B cell (primary cell): ENCODE measurements around the gene ATP9B. TPM values are rescaled to one million over a fixed set of nuclear protein-coding genes. Genes with fewer than 3 reads are reported as not detected.

Experiments
- ATAC-seq: fragments of 200-7000 bp; cut with Tn5 transposase; one replicate; pipeline ENCODE4 v1.10.0; 2021; ENCODE audit warnings: low read depth, mild to moderate bottlenecking, moderate number of reproducible peaks, moderate library complexity
- CTCF ChIA-PET: fragments of 350-600 bp; sonication (Branson Sonifier 250); formaldehyde crosslinking; loops from one replicate; lab custom pipeline; 2021; ENCODE audit warnings: antibody characterized with exemption, inconsistent platforms; lab: Charles Lee
- POLR2A ChIA-PET: fragments of 350-600 bp; sonication (Branson Sonifier 250); formaldehyde crosslinking; loops from one replicate; lab custom pipeline; 2021; ENCODE audit warnings: antibody characterized with exemption; lab: Charles Lee
- DNase-seq: peaks from one replicate; pipeline ENCODE4 v3.0.0; 2013
- H2AFZ ChIP-seq: 2 replicates; pipeline ENCODE4 v1.6.1; 2012; ENCODE audit warnings: mild to moderate bottlenecking, low read depth, low read length; ENCODE audit not compliant: insufficient read depth, poor library complexity, severe bottlenecking
- H3K27ac ChIP-seq, 2 donors: 1 replicate in 1 of 2; 2 replicates in 1 of 2; pipeline ENCODE4 v1.5.1; 2012 to 2013; ENCODE audit warnings: low read length in 2 of 2, mild to moderate bottlenecking in 2 of 2, moderate library complexity in 1 of 2
- H3K27me3 ChIP-seq, 4 experiments: fragments of 200-600 bp in 1 of 4; sonication (generic) in 1 of 4; replicated peaks in 1 of 4; 1 replicate in 2 of 4; 2 replicates in 2 of 4; pipeline versions ENCODE4 v1.6.1 to v1.7.0; 2013 to 2016; ENCODE audit warnings: low read length in 3 of 4, mild to moderate bottlenecking in 2 of 4, mixed read lengths in 1 of 4, moderate library complexity in 1 of 4; ENCODE audit not compliant: insufficient read depth in 4 of 4, control insufficient read depth in 3 of 4; ENCODE audit errors: control extremely low read depth in 1 of 4
- H3K36me3 ChIP-seq, 2 experiments: replicated peaks in 1 of 2; 1 replicate in 1 of 2; 2 replicates in 1 of 2; pipeline versions ENCODE4 v1.6.1 to v1.7.1; 2013; ENCODE audit warnings: low read length in 1 of 2; ENCODE audit not compliant: insufficient read depth in 2 of 2, control insufficient read depth in 1 of 2; ENCODE audit errors: control extremely low read depth in 1 of 2, extremely low read depth in 1 of 2
- H3K4me1 ChIP-seq, 2 donors: fragments of 200-600 bp in 1 of 2; sonication (generic) in 1 of 2; 1 replicate in 1 of 2; 2 replicates in 1 of 2; pipeline versions ENCODE4 v1.5.1 to v1.6.1; 2013 to 2017; ENCODE audit warnings: low read length in 2 of 2; ENCODE audit not compliant: control insufficient read depth in 2 of 2, insufficient read depth in 2 of 2
- H3K4me2 ChIP-seq: replicated peaks from 2 replicates; pipeline ENCODE3; 2012; ENCODE audit warnings: mild to moderate bottlenecking, low read depth, low read length; ENCODE audit not compliant: poor library complexity, severe bottlenecking
- H3K4me3 ChIP-seq, 5 experiments: fragments of 200-600 bp in 1 of 5; sonication (generic) in 1 of 5; 1 replicate in 3 of 5; 2 replicates in 2 of 5; pipeline versions ENCODE4 v1.5.1 to v1.7.0; 2011 to 2016; ENCODE audit warnings: low read length in 4 of 5, mild to moderate bottlenecking in 4 of 5, low read depth in 2 of 5, control low read depth in 1 of 5, moderate library complexity in 1 of 5; ENCODE audit not compliant: insufficient read depth in 1 of 5; ENCODE audit errors: control extremely low read depth in 1 of 5, extremely low read depth in 1 of 5
- H3K79me2 ChIP-seq: fragments of 200-600 bp; sonication (generic); one replicate; pipeline ENCODE4 v1.6.0; 2016; ENCODE audit warnings: low read length; ENCODE audit not compliant: control insufficient read depth, insufficient read depth
- H3K9ac ChIP-seq: fragments of 200-600 bp; sonication (generic); 2 replicates; pipeline ENCODE4 v1.6.1; 2017; ENCODE audit warnings: mild to moderate bottlenecking, low read length, moderate library complexity
- H3K9me3 ChIP-seq, 3 donors: one replicate each; pipeline versions ENCODE4 v1.6.1 to v1.7.1; 2013; ENCODE audit warnings: low read length in 2 of 3; ENCODE audit not compliant: control insufficient read depth in 2 of 3, insufficient read depth in 1 of 3; ENCODE audit errors: control extremely low read depth in 1 of 3
- H4K20me1 ChIP-seq: 2 replicates; pipeline ENCODE4 v1.6.0; 2012; ENCODE audit warnings: mild to moderate bottlenecking, low read length; ENCODE audit not compliant: insufficient read depth, control insufficient read depth, poor library complexity, severe bottlenecking
- H3K27ac Mint-ChIP-seq: one replicate; pipeline ENCODE4 v1.8.0; 2021; ENCODE audit warnings: mixed read lengths
- H3K27me3 Mint-ChIP-seq: one replicate; pipeline ENCODE4 v1.8.0; 2021; ENCODE audit warnings: mixed read lengths
- H3K4me1 Mint-ChIP-seq: one replicate; pipeline ENCODE4 v1.8.0; 2021; ENCODE audit warnings: mixed read lengths
- H3K4me3 Mint-ChIP-seq: one replicate; pipeline ENCODE4 v1.8.0; 2021; ENCODE audit warnings: mixed read lengths
- H3K9me3 Mint-ChIP-seq: one replicate; pipeline ENCODE4 v1.8.0; 2022; ENCODE audit warnings: mixed read lengths; ENCODE audit not compliant: insufficient read depth
- CTCF ChIP-seq: fragments of 200-600 bp; IDR thresholded peaks from one replicate; pipeline ENCODE4 v1.8.0; 2022; ENCODE audit warnings: antibody characterized with exemption, mild to moderate bottlenecking
- EZH2 ChIP-seq: IDR thresholded peaks from 2 replicates; pipeline ENCODE4 v1.6.1; 2012; ENCODE audit warnings: borderline replicate concordance, low read depth, mild to moderate bottlenecking, moderate library complexity, low read length; ENCODE audit not compliant: insufficient read depth, poor library complexity, severe bottlenecking
- WGBS: methylation state at CpG from one replicate; pipeline ENCODE4 v1.1.5; 2013; ENCODE audit warnings: missing lambda C conversion rate; ENCODE audit not compliant: insufficient coverage; 5-methylcytosine and 5-hydroxymethylcytosine counted together
- intact Hi-C: fragments of 100-400 bp; cut with micrococcal nuclease; formaldehyde crosslinking; loops from one replicate; pipeline ENCODE4 v1.10.0; 2022
- polyA plus RNA-seq: library from polyadenylated mRNA; depleted of rRNA; stranded (reverse); fragments of >200 nt; gene quantifications from 2 replicates; pipeline ENCODE4 v1.2.3, GENCODE V29; 2012
- total RNA-seq, 2 donors: library from RNA; stranded (reverse); fragments of 120-200 nt in 1 of 2; gene quantifications; 1 replicate in 1 of 2; 2 replicates in 1 of 2; pipeline versions ENCODE4 v1.2.3 to v1.2.4, GENCODE V29; 2013 to 2022

Gene ATP9B
- total and polyA plus RNA-seq, 2 donors (not counting 1 experiment from before 2014, with no cell fraction given): 34.3 to 71.7 TPM

GRCh38 chr18:79399275-79400081, 330.3 kb downstream of the ATP9B start:
- H3K4me3 ChIP-seq: peak overlapping the region; percentile 54 to 79 (median 64)
- H2AFZ ChIP-seq: peak overlapping the region; percentile 49
- TF ChIP-seq EZH2 (no peak), CTCF (no peak)
- H3K9me3 ChIP-seq: no peaks in the 10 kb centered on the region
- H3K27me3 ChIP-seq: no peaks in the 10 kb centered on the region
- no peaks in the 10 kb centered on the region for H3K27me3 Mint-ChIP-seq
- peaks cover 33% of the 10 kb centered on the region for H4K20me1 ChIP-seq
- H3K4me3 Mint-ChIP-seq: peak overlapping the region; percentile 88
- peaks cover 64 to 73% of the 10 kb centered on the region in 2 donors for H3K4me1 ChIP-seq
- H3K4me1 Mint-ChIP-seq: peaks cover 63% of the 10 kb centered on the region
- peak; percentile 56 for DNase-seq
- H3K9ac ChIP-seq: peak overlapping the region; percentile 78
- peak overlapping the region; percentile 85 to 88 for H3K27ac ChIP-seq
- ATAC-seq: peak; percentile 7
- ChIA-PET CTCF (interaction anchor here (1.6 to 4.3 kb wide), 3 partner anchors 67 to 124 kb away, joined by 10 to 38 read pairs (median 23); no protein-coding TSS in a partner anchor), POLR2A (interaction anchor here (0.7 to 1.9 kb wide), 4 partner anchors 37 to 124 kb away, joined by 3 to 8 read pairs (median 4); no protein-coding TSS in a partner anchor)
- H3K27ac Mint-ChIP-seq: peak overlapping the region; percentile 95
- peak overlapping the region; percentile 98 for H3K4me2 ChIP-seq
- H3K36me3 ChIP-seq: peaks cover 0 to 10% of the 10 kb centered on the region in 2 experiments
- WGBS: 1% methylated on average over 68 of the region's 79 CpGs
- peaks cover 77% of the 10 kb centered on the region for H3K79me2 ChIP-seq
- intact Hi-C loops: no loop called here
- H3K9me3 Mint-ChIP-seq: no peaks in the 10 kb centered on the region
